ENCODE measurements around the gene DUSP5. TPM values are rescaled to one million over a fixed set of nuclear protein-coding genes. Genes with fewer than 3 reads are reported as not detected.

The DUSP5 gene
- total and polyA plus RNA-seq, 10 of the 15 experiments (the other 5 are each of a cell fraction or from before 2014, with no cell fraction given), result 2.1 to 95.9 (median 23.4) TPM

GRCh38 chr10:110495731-110496552, 1.8 kb upstream of the DUSP5 start (continued):
- peak; percentile 76; the same call in 1 of the 2 replicates for TF ChIP-seq MLLT1 (IDR thresholded peaks at IDR 0.05)
- TF ChIP-seq RAD21 (IDR thresholded peaks at IDR 0.05; ENCODE audit: insufficient read depth, low read depth, low read length), result no peak
- TF ChIP-seq KAT2A (conservative IDR thresholded peaks at IDR 0.05; ENCODE audit: control insufficient read depth, low read depth, low read length), result no peak
- TF ChIP-seq USF2 (IDR thresholded peaks at IDR 0.05; ENCODE audit: borderline replicate concordance, low read depth, low read length), result no peak
- TF ChIP-seq NR2F1 (conservative IDR thresholded peaks at IDR 0.05), result peak; percentile 44
- no peak for TF ChIP-seq CREM (IDR thresholded peaks at IDR 0.05; ENCODE audit: low read depth)
- peak; percentile 44; the same call in 1 of the 2 replicates for TF ChIP-seq TCF12 (IDR thresholded peaks at IDR 0.05; ENCODE audit: low read depth, low read length)
- TF ChIP-seq MXI1 (IDR thresholded peaks at IDR 0.05; ENCODE audit: low read depth, low read length), result peak; percentile 97
- TF ChIP-seq SPI1 (IDR thresholded peaks at IDR 0.05; ENCODE audit: borderline replicate concordance, insufficient read depth, low read depth, low read length), result peak; percentile 40; the same call in 1 of the 2 replicates
- no peak for TF ChIP-seq NFYA (IDR thresholded peaks at IDR 0.05; ENCODE audit: borderline replicate concordance, low read depth, low read length)
- peak; percentile 56 to 73; a peak in 2 of 4 replicates for TF ChIP-seq IKZF2 (IDR thresholded peaks at IDR 0.05)
- peak; percentile 65 for TF ChIP-seq BCL11A (IDR thresholded peaks at IDR 0.05; ENCODE audit: low read depth, low read length)
- TF ChIP-seq PBX3 (IDR thresholded peaks at IDR 0.05; ENCODE audit: insufficient replicate concordance, low read depth, low read length), result no peak
- TF ChIP-seq MAX (IDR thresholded peaks at IDR 0.05; ENCODE audit: low read depth, low read length), result peak; percentile 78; the same call in 1 of the 2 replicates
- no peak; the same call in 1 of the 2 replicates for TF ChIP-seq GATAD2B (conservative IDR thresholded peaks at IDR 0.05; ENCODE audit: low read depth)
- TF ChIP-seq PAX5 (IDR thresholded peaks at IDR 0.05; ENCODE audit: borderline replicate concordance, low read depth, low read length), result 0 out of 2 replicates have a peak, but pooled peaks have one; percentile 29
- peak; percentile 68 for TF ChIP-seq IKZF1 (conservative IDR thresholded peaks at IDR 0.05)
- peak; percentile 47; the same call in 1 of the 2 replicates for TF ChIP-seq JUNB (IDR thresholded peaks at IDR 0.05)
- TF ChIP-seq SIN3A (IDR thresholded peaks at IDR 0.05; ENCODE audit: low read depth, low read length), result peak; percentile 76
- peak; percentile 12 for TF ChIP-seq RELA (IDR thresholded peaks at IDR 0.05; ENCODE audit: borderline replicate concordance, partially characterized antibody)
- 0 out of 2 replicates have a peak, but pooled peaks have one; percentile 42 for TF ChIP-seq RELB (IDR thresholded peaks at IDR 0.05; ENCODE audit: low read depth)
- 0 out of 2 replicates have a peak, but pooled peaks have one; percentile 48 for TF ChIP-seq NBN (IDR thresholded peaks at IDR 0.05)
